ENCODE data around the gene KRTAP2-2.

KRTAP2-2 gene

GRCh38 chr17:41015454-41015853 is 39.6 kb downstream of the KRTAP2-2 start:
- TF ChIP-seq CTCF (IDR thresholded peaks at IDR 0.05): no peak

DNA sequence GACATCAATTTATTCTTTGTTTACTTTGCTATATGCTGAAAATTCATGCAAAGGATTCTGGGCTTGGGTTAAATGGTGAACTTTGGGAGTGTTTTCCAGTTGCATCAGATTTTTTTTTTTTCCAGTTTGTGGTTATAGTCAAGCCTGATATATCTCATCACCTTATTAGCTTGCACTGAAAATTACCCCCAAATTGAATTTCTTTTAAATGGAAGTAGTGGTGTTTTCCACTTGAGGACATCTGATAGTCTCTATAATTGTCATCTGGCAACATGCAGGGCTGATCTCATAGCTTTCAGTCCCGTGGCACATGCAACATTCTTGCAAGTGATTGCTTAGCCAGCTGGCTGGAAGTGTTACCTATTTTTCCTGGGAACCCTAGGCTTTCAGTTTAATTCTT is 41.4 kb downstream of the KRTAP2-2 start:
- no peak for TF ChIP-seq CTCF (IDR thresholded peaks at IDR 0.05)

- TF ChIP-seq CTCF (IDR thresholded peaks at IDR 0.05): no peak
Observed at GRCh38 chr17:41013181-41013580, 41.8 kb downstream of the KRTAP2-2 start.

- TF ChIP-seq CTCF (IDR thresholded peaks at IDR 0.05): no peak
Observed at GRCh38 chr17:41012326-41013120, 42.5 kb downstream of the KRTAP2-2 start.

DNA sequence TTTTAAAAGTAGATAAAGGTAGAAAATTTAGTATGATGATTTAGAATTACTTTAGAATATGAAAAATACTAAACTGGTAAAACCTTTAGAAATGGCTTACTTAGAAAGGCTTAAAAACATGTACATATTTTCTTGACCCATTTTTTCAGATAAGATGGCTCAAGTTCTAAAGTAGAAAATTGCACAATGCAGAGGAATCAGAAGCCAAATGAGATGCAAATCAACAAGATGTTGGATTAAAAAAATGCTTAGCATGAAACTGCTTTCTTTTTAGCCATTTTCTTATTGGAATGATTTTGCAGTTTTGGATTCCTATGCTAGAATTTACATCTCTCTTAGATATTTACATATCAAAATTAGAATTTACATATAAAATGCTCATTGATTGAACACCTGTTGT is 44.6 kb downstream of the KRTAP2-2 start:
- no peak for TF ChIP-seq CTCF (IDR thresholded peaks at IDR 0.05)

GRCh38 chr17:41009936-41010335 is 45.1 kb downstream of the KRTAP2-2 start:
- TF ChIP-seq CTCF (IDR thresholded peaks at IDR 0.05): no peak

DNA sequence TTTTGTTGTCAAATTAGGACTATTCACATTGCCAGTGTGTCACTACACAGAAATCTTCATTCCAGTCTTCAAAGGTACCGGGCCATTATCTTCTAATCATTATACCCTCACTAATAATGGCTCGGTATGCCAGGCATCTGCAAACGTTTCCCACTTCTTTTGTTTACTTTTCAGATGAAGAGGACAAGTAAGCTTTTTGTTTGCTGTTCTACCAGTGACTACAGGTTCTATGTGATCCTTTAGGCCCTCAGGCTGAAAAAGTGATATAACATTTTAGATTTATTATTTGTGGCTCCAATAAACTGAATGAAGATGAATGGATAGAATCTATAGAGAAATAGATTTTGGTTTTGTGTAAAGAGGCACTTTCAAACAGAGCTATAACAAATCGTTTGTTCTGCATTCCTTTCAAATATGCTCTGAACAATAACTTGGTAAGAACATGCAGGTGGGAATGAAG is 45.7 kb downstream of the KRTAP2-2 start:
- TF ChIP-seq CTCF (IDR thresholded peaks at IDR 0.05): no peak
